ENCODE results near the gene MPPED2.

The MPPED2 gene

DNA sequence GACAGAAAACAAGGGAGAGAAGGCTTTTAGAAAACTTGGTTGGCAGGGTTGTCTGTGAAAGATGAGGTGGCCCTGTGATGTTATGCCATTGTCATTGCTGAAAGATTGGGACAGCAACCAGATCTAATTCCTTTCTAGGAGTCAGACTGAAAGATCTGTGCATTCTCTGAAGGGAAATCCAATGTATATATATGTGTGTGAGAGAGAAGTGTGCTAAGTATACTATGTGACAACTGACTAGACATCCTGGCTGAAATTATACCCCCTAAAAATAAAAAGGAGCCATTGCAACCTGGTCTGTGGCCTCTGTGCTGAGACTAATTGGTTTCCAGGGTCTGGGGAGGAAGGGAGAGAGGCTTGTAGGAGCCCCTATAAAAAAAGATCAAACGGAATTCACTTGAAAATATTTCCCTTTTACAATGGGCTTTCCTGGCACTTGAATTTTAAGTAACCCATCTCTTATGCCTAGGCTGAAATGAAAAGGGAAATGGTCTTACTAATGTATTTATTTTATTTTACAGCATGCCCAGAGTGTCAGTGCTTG, 1.2 kb upstream of the MPPED2 start:
- H3K4me1 ChIP-seq (ENCODE audit: low read length), result no peaks in the 10 kb centered on the region
- no peaks in the 10 kb centered on the region for H3K9me2 ChIP-seq (replicated peaks; ENCODE audit: insufficient read depth, low read length)
- H4K20me1 ChIP-seq (ENCODE audit: insufficient read depth, low read length), result no peaks in the 10 kb centered on the region
- H3K4me3 ChIP-seq (ENCODE audit: low read length), result no peak overlapping the region
- peaks cover 13% of the 10 kb centered on the region for H3K27me3 ChIP-seq (replicated peaks; ENCODE audit: insufficient read depth, low read length)
- no peak overlapping the region for H3K9ac ChIP-seq (ENCODE audit: low read length)
- no peaks in the 10 kb centered on the region for H3K79me2 ChIP-seq (ENCODE audit: low read length)
- H3K36me3 ChIP-seq (replicated peaks; ENCODE audit: insufficient read depth, low read length), result no peaks in the 10 kb centered on the region
- TF ChIP-seq EZH2 (optimal IDR thresholded peaks at IDR 0.05; ENCODE audit: low read depth, low read length) (no peak), EZH2phosphoT487 (IDR thresholded peaks at IDR 0.05; ENCODE audit: low read length) (no peak)
- TF ChIP-seq, protein P1, sequence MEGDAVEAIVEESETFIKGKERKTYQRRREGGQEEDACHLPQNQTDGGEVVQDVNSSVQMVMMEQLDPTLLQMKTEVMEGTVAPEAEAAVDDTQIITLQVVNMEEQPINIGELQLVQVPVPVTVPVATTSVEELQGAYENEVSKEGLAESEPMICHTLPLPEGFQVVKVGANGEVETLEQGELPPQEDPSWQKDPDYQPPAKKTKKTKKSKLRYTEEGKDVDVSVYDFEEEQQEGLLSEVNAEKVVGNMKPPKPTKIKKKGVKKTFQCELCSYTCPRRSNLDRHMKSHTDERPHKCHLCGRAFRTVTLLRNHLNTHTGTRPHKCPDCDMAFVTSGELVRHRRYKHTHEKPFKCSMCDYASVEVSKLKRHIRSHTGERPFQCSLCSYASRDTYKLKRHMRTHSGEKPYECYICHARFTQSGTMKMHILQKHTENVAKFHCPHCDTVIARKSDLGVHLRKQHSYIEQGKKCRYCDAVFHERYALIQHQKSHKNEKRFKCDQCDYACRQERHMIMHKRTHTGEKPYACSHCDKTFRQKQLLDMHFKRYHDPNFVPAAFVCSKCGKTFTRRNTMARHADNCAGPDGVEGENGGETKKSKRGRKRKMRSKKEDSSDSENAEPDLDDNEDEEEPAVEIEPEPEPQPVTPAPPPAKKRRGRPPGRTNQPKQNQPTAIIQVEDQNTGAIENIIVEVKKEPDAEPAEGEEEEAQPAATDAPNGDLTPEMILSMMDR (IDR thresholded peaks at IDR 0.05; ENCODE audit: low read length), result no peak
- no peak overlapping the region for H3K27ac ChIP-seq (ENCODE audit: low read length)
- no peaks in the 10 kb centered on the region for H3K9me3 ChIP-seq (replicated peaks; ENCODE audit: insufficient read depth, low read length)
- no peak for DNase-seq
- no peaks in the 10 kb centered on the region for H3F3A ChIP-seq (ENCODE audit: insufficient read depth, low read length)
- no peak overlapping the region for H2AFZ ChIP-seq (ENCODE audit: low read length)
- no peak overlapping the region for H3K4me2 ChIP-seq (ENCODE audit: low read depth, low read length)

DNA sequence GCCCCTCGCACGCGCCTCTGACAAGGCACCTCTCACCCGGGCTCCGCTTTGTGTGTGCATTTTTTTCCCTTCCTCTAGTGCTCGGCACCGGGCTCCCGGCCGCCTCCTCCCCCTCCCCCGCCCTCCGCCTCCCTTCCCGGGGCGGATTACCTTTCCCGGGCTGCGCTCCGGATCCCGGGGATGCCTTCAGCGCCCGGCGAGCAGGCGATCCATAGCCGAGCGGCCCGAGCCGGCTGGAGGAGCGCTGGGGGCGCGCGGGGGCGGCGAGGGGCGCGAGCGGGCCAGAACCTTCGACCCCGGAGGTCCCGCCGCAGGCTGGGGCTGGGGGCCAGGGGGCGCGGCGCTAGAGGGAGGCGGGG, 282 bp downstream of the MPPED2 start:
- H3K9me3 ChIP-seq (replicated peaks; ENCODE audit: insufficient read depth, low read length), result no peaks in the 10 kb centered on the region
- no peaks in the 10 kb centered on the region for H3K4me1 ChIP-seq (ENCODE audit: low read length)
- no peak for DNase-seq
- H3K36me3 ChIP-seq (replicated peaks; ENCODE audit: insufficient read depth, low read length), result no peaks in the 10 kb centered on the region
- H3K4me2 ChIP-seq (ENCODE audit: low read depth, low read length), result peak overlapping the region; percentile 62
- H3K27me3 ChIP-seq (replicated peaks; ENCODE audit: insufficient read depth, low read length), result peaks cover 13% of the 10 kb centered on the region
- H2AFZ ChIP-seq (ENCODE audit: low read length), result peak overlapping the region; percentile 84
- TF ChIP-seq EZH2 (optimal IDR thresholded peaks at IDR 0.05; ENCODE audit: low read depth, low read length) (no peak), EZH2phosphoT487 (IDR thresholded peaks at IDR 0.05; ENCODE audit: low read length) (no peak)
- TF ChIP-seq, protein P1 (IDR thresholded peaks at IDR 0.05; ENCODE audit: low read length), result no peak
- H3K4me3 ChIP-seq (ENCODE audit: low read length), result peak overlapping the region; percentile 60
- no peaks in the 10 kb centered on the region for H4K20me1 ChIP-seq (ENCODE audit: insufficient read depth, low read length)
- H3F3A ChIP-seq (ENCODE audit: insufficient read depth, low read length), result no peaks in the 10 kb centered on the region
- H3K79me2 ChIP-seq (ENCODE audit: low read length), result no peaks in the 10 kb centered on the region
- no peaks in the 10 kb centered on the region for H3K9me2 ChIP-seq (replicated peaks; ENCODE audit: insufficient read depth, low read length)
- H3K27ac ChIP-seq (ENCODE audit: low read length), result no peak overlapping the region
- peak overlapping the region; percentile 6; the same call in 1 of the 2 replicates for H3K9ac ChIP-seq (ENCODE audit: low read length)

DNA sequence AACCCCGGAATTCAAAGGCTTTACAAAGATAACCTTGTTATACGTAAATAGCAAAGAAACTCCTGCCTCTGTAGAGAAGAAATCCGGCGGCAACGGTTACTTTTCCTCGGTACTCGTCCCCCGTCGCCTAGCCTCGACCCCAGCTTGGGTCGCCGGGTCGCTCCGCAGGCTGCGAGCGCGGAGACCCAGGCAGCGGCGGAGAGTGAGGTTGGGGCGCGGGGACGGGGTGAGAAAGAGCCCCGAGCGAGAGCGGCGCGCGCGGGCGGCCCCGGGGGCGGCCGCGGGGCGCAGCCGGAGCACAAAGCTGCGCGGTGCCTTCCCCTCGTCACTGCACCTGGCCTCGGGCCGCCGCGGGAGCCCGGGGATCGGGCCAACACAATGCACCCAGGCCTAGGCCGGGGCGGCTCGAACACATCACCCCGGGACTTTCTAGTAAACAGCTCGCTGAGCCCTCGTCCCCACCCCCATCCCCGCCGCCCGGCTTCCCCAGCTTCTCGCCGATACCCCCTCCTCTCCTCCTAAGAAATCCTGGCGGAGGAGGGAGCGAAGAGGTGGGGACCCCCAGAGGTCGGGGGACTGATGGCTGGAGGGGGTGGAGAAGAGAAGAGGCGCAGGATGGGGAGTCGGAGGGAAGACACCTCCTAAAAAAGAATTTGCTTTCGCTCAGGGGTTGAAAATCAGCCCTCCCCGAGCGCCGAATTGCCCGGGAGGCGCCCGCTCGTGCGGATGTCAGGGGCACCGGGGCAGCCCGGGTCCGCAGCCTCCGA, 845 bp downstream of the MPPED2 start:
- Histone ChIP-seq H3K4me3 (ENCODE audit: low read length) (peak overlapping the region; percentile 60), H3K9me2 (replicated peaks; ENCODE audit: insufficient read depth, low read length) (no peaks in the 10 kb centered on the region), H3K27me3 (replicated peaks; ENCODE audit: insufficient read depth, low read length) (peaks cover 13% of the 10 kb centered on the region), H3K9me3 (replicated peaks; ENCODE audit: insufficient read depth, low read length) (no peaks in the 10 kb centered on the region), H4K20me1 (ENCODE audit: insufficient read depth, low read length) (no peaks in the 10 kb centered on the region), H3K36me3 (replicated peaks; ENCODE audit: insufficient read depth, low read length) (no peaks in the 10 kb centered on the region), H2AFZ (ENCODE audit: low read length) (peak overlapping the region; percentile 84), H3K4me2 (ENCODE audit: low read depth, low read length) (peak overlapping the region; percentile 62), H3F3A (ENCODE audit: insufficient read depth, low read length) (no peaks in the 10 kb centered on the region), H3K79me2 (ENCODE audit: low read length) (no peaks in the 10 kb centered on the region), H3K4me1 (ENCODE audit: low read length) (no peaks in the 10 kb centered on the region), H3K9ac (ENCODE audit: low read length) (peak overlapping the region; percentile 6; the same call in 1 of the 2 replicates), H3K27ac (ENCODE audit: low read length) (no peak overlapping the region)
- TF ChIP-seq, protein P1 (IDR thresholded peaks at IDR 0.05; ENCODE audit: low read length), result no peak
- no peak for TF ChIP-seq EZH2 (optimal IDR thresholded peaks at IDR 0.05; ENCODE audit: low read depth, low read length)
- no peak for TF ChIP-seq EZH2phosphoT487 (IDR thresholded peaks at IDR 0.05; ENCODE audit: low read length)
- peak; percentile 42 for DNase-seq
